PC-9 (cell line): ENCODE measurements around the gene TSACC. TPM values are rescaled to one million over a fixed set of nuclear protein-coding genes. Genes with fewer than 3 reads are reported as not detected.

Experiments
- BruUV-seq: library from RNA; stranded (reverse); fragments of 400-500 nt; replicated peaks from 2 replicates; lab custom pipeline; 2021; lab: Mats Ljungman, UMichigan
- CTCF ChIA-PET: fragments of 300-600 bp; sonication (Branson Sonifier 250); formaldehyde crosslinking; loops from one replicate; lab custom pipeline; 2022; ENCODE audit warnings: antibody characterized with exemption; lab: Charles Lee
- POLR2A ChIA-PET: fragments of 300-600 bp; sonication (Branson Sonifier 250); formaldehyde crosslinking; loops from one replicate; lab custom pipeline; 2022; ENCODE audit warnings: antibody characterized with exemption; ENCODE audit not compliant: unreplicated experiment; lab: Charles Lee
- DNase-seq, 2 experiments: peaks; one replicate each; pipeline versions ENCODE4 v3.0.0 to v3.0.0-alpha.2; 2015 to 2022; ENCODE audit warnings: mixed read lengths in 1 of 2
- H2AFZ ChIP-seq: fragments of 200-600 bp; sonication (generic); 2 replicates; pipeline ENCODE4 v1.8.1; 2017; ENCODE audit warnings: antibody characterized with exemption
- H3F3A ChIP-seq: fragments of 200-600 bp; sonication (generic); 2 replicates; pipeline ENCODE4 v1.8.1; 2017; ENCODE audit warnings: antibody characterized with exemption, mild to moderate bottlenecking, low read depth; ENCODE audit not compliant: insufficient read depth
- H3K27ac ChIP-seq: fragments of 200-600 bp; sonication (generic); 2 replicates; pipeline ENCODE4 v1.6.1; 2016; ENCODE audit warnings: mixed run types
- H3K27me3 ChIP-seq: fragments of 200-600 bp; sonication (generic); 2 replicates; pipeline ENCODE4 v1.6.1; 2016; ENCODE audit warnings: low read depth, mixed run types; ENCODE audit not compliant: insufficient read depth
- H3K36me3 ChIP-seq: fragments of 200-600 bp; sonication (generic); 2 replicates; pipeline ENCODE4 v1.6.1; 2016; ENCODE audit warnings: low read depth, mixed run types
- H3K4me1 ChIP-seq: fragments of 200-600 bp; sonication (generic); replicated peaks from 2 replicates; pipeline ENCODE4 v1.6.1; 2016; ENCODE audit warnings: mixed run types; ENCODE audit not compliant: insufficient read depth
- H3K4me2 ChIP-seq: fragments of 200-600 bp; sonication (generic); 2 replicates; pipeline ENCODE4 v1.6.1; 2017; ENCODE audit warnings: mixed run types
- H3K4me3 ChIP-seq: fragments of 200-600 bp; sonication (generic); 2 replicates; pipeline ENCODE4 v1.6.1; 2016; ENCODE audit warnings: mixed run types
- H3K79me2 ChIP-seq: fragments of 200-600 bp; sonication (generic); 2 replicates; pipeline ENCODE4 v1.6.1; 2017; ENCODE audit warnings: low read depth, mixed run types
- H3K9me2 ChIP-seq: fragments of 200-600 bp; sonication (generic); 2 replicates; pipeline ENCODE4 v1.8.1; 2017; ENCODE audit warnings: mild to moderate bottlenecking; ENCODE audit not compliant: insufficient read depth
- H3K9me3 ChIP-seq: fragments of 200-600 bp; sonication (generic); 2 replicates; pipeline ENCODE4 v1.8.1; 2016; ENCODE audit warnings: low read depth; ENCODE audit not compliant: insufficient read depth
- H4K20me1 ChIP-seq: fragments of 200-600 bp; sonication (generic); 2 replicates; pipeline ENCODE4 v1.8.1; 2017; ENCODE audit not compliant: insufficient read depth
- CTCF ChIP-seq: fragments of 200-600 bp; sonication (generic); conservative IDR thresholded peaks from 2 replicates; pipeline ENCODE4 v1.6.1; 2017; ENCODE audit warnings: mixed run types, antibody characterized with exemption, mild to moderate bottlenecking, moderate library complexity
- EZH2 ChIP-seq: fragments of 200-600 bp; sonication (generic); IDR thresholded peaks from 2 replicates; pipeline ENCODE4 v1.8.0; 2017; ENCODE audit warnings: antibody characterized with exemption, low read depth
- intact Hi-C: fragments of 100-400 bp; cut with micrococcal nuclease; formaldehyde crosslinking; loops from one replicate; pipeline ENCODE4 v1.10.0; 2022; ENCODE audit not compliant: unreplicated experiment
- total RNA-seq: library from RNA; stranded (reverse); gene quantifications from 2 replicates; pipeline ENCODE4 v1.2.3, GENCODE V29; 2021

The TSACC gene
- total RNA-seq, 1 experiment from 2014 or later = 1.3 TPM

- no peak overlapping the region for H3K27ac ChIP-seq
- H4K20me1 ChIP-seq = no peaks in the 10 kb centered on the region
- peaks cover 21% of the 10 kb centered on the region for H3K4me1 ChIP-seq
- no TSS peak for BruUV-seq
- H3K27me3 ChIP-seq = no peaks in the 10 kb centered on the region
- POLR2A ChIA-PET = no interaction called here
- H3K4me2 ChIP-seq = no peak overlapping the region
- no peak for DNase-seq
- H3K36me3 ChIP-seq = no peaks in the 10 kb centered on the region
- CTCF ChIA-PET = no interaction called here
- H3F3A ChIP-seq = peaks cover 11% of the 10 kb centered on the region; the same call in 1 of the 2 replicates
- H3K4me3 ChIP-seq = no peak overlapping the region
- no peak for TF ChIP-seq EZH2
- no peak for TF ChIP-seq CTCF
- H3K79me2 ChIP-seq = no peaks in the 10 kb centered on the region
- H2AFZ ChIP-seq = no peak overlapping the region
- H3K9me2 ChIP-seq = no peaks in the 10 kb centered on the region
- intact Hi-C loops = loop anchor here (2.0 kb wide), 1 partner anchor 22 kb away; no protein-coding TSS in a partner anchor
- H3K9me3 ChIP-seq = no peaks in the 10 kb centered on the region
These were observed 40.2 kb downstream of the TSACC start for GRCh38 chr1:156378557-156378956.

GRCh38 chr1:156379420-156380165, 41.3 kb downstream of the TSACC start:
- H3F3A ChIP-seq = peaks cover 11% of the 10 kb centered on the region; the same call in 1 of the 2 replicates
- no peak overlapping the region for H3K4me2 ChIP-seq
- H3K4me3 ChIP-seq = no peak overlapping the region
- H3K79me2 ChIP-seq = no peaks in the 10 kb centered on the region
- H2AFZ ChIP-seq = no peak overlapping the region
- H3K4me1 ChIP-seq = peaks cover 21% of the 10 kb centered on the region
- no peaks in the 10 kb centered on the region for H3K27me3 ChIP-seq
- H3K36me3 ChIP-seq = no peaks in the 10 kb centered on the region
- ChIA-PET CTCF (interaction anchor here (0.6 to 1.2 kb wide), 2 partner anchors 13 to 24 kb away, joined by 3 to 10 read pairs; no protein-coding TSS in a partner anchor), POLR2A (no interaction called here)
- H4K20me1 ChIP-seq = no peaks in the 10 kb centered on the region
- TF ChIP-seq EZH2 (no peak), CTCF (no peak)
- BruUV-seq = no TSS peak
- no peaks in the 10 kb centered on the region for H3K9me2 ChIP-seq
- intact Hi-C loops = loop anchor here (2.0 kb wide), 1 partner anchor 23 kb away; no protein-coding TSS in a partner anchor
- no peak overlapping the region for H3K27ac ChIP-seq
- H3K9me3 ChIP-seq = no peaks in the 10 kb centered on the region
- DNase-seq = no peak

GRCh38 chr1:156382561-156382960, 44.2 kb downstream of the TSACC start:
- no TSS peak for BruUV-seq
- no peak overlapping the region for H2AFZ ChIP-seq
- H3K27me3 ChIP-seq = no peaks in the 10 kb centered on the region
- H3K4me2 ChIP-seq = no peak overlapping the region
- H3K4me3 ChIP-seq = no peak overlapping the region
- no peaks in the 10 kb centered on the region for H3K9me2 ChIP-seq
- H3K36me3 ChIP-seq = no peaks in the 10 kb centered on the region
- POLR2A ChIA-PET = no interaction called here
- CTCF ChIA-PET = no interaction called here
- no peak overlapping the region for H3K27ac ChIP-seq
- no peak for DNase-seq
- intact Hi-C loops = no loop called here
- no peak for TF ChIP-seq CTCF
- no peak for TF ChIP-seq EZH2
- no peaks in the 10 kb centered on the region for H3K79me2 ChIP-seq
- no peaks in the 10 kb centered on the region for H4K20me1 ChIP-seq
- H3K4me1 ChIP-seq = peaks cover 8% of the 10 kb centered on the region
- no peaks in the 10 kb centered on the region for H3K9me3 ChIP-seq
- peaks cover 7% of the 10 kb centered on the region; the same call in 1 of the 2 replicates for H3F3A ChIP-seq
